Fibroblast of lung (primary cell): ENCODE measurements around the gene DUSP23. TPM values are rescaled to one million over a fixed set of nuclear protein-coding genes. Genes with fewer than 3 reads are reported as not detected.

Experiments used
- DNase-seq, 2 donors: peaks; one replicate each; pipeline versions ENCODE4 v3.0.0 to v3.0.0-alpha.2; 2010; ENCODE audit warnings: low read depth in 2 of 2
- H2AFZ ChIP-seq: 2 replicates; pipeline ENCODE4 v1.5.1; 2012; ENCODE audit warnings: low read length, control low read depth, inconsistent platforms
- H3K27ac ChIP-seq: 2 replicates; pipeline ENCODE4 v1.5.1; 2011; ENCODE audit warnings: low read length, control low read depth; ENCODE audit not compliant: insufficient read depth
- H3K27me3 ChIP-seq: 2 replicates; pipeline ENCODE4 v1.5.1; 2011; ENCODE audit warnings: mild to moderate bottlenecking, low read length; ENCODE audit not compliant: control insufficient read depth, insufficient read depth
- H3K36me3 ChIP-seq: 2 replicates; pipeline ENCODE4 v1.5.1; 2011; ENCODE audit warnings: low read length; ENCODE audit not compliant: control insufficient read depth, insufficient read depth
- H3K4me1 ChIP-seq: 2 replicates; pipeline ENCODE4 v1.5.1; 2011; ENCODE audit warnings: low read length; ENCODE audit not compliant: control insufficient read depth, insufficient read depth; ENCODE audit errors: extremely low read depth
- H3K4me2 ChIP-seq: 2 replicates; pipeline ENCODE4 v1.5.1; 2011; ENCODE audit warnings: low read length, control low read depth; ENCODE audit not compliant: insufficient read depth; ENCODE audit errors: extremely low read depth
- H3K4me3 ChIP-seq, 4 experiments: fragments of 200-600 bp in 1 of 4; sonication (generic) in 1 of 4; replicated peaks in 1 of 4; 2 replicates each; pipeline ENCODE4 v1.5.1; 2011 to 2016; ENCODE audit warnings: low read length in 4 of 4, low read depth in 3 of 4, mild to moderate bottlenecking in 3 of 4, control low read depth in 2 of 4, inconsistent platforms in 1 of 4, mixed read lengths in 1 of 4; ENCODE audit not compliant: insufficient read depth in 1 of 4; ENCODE audit errors: control extremely low read depth in 1 of 4
- H3K79me2 ChIP-seq: 2 replicates; pipeline ENCODE4 v1.5.1; 2012; ENCODE audit warnings: mild to moderate bottlenecking, low read length, inconsistent platforms; ENCODE audit not compliant: control insufficient read depth, insufficient read depth
- H3K9ac ChIP-seq: 2 replicates; pipeline ENCODE4 v1.5.1; 2011; ENCODE audit warnings: mild to moderate bottlenecking, low read length, control low read depth; ENCODE audit not compliant: insufficient read depth
- H3K9me3 ChIP-seq: 2 replicates; pipeline ENCODE4 v1.5.1; 2012; ENCODE audit warnings: low read depth, low read length; ENCODE audit not compliant: control insufficient read depth, insufficient read depth
- H4K20me1 ChIP-seq: 2 replicates; pipeline ENCODE4 v1.5.1; 2011; ENCODE audit warnings: low read length; ENCODE audit not compliant: control insufficient read depth, insufficient read depth; ENCODE audit errors: extremely low read depth
- CTCF ChIP-seq, 2 donors: IDR thresholded peaks in 1 of 2; conservative IDR thresholded peaks in 1 of 2; 1 replicate in 1 of 2; 2 replicates in 1 of 2; pipeline ENCODE4 v1.5.1; 2011 to 2012; ENCODE audit warnings: low read length in 2 of 2, control low read depth in 1 of 2, inconsistent platforms in 1 of 2, low read depth in 1 of 2, mild to moderate bottlenecking in 1 of 2
- EZH2 ChIP-seq: IDR thresholded peaks from 2 replicates; pipeline ENCODE4 v1.5.1; 2012; ENCODE audit warnings: low read length, control low read depth, mild to moderate bottlenecking; ENCODE audit errors: missing control alignments
- polyA plus RNA-seq, 2 donors: library from polyadenylated mRNA; depleted of rRNA in 1 of 2; stranded (reverse) in 1 of 2; unstranded in 1 of 2; fragments of >200 nt; gene quantifications; 2 replicates each; pipeline ENCODE4 v1.2.1, GENCODE V29; 2011 to 2012; ENCODE audit warnings: missing spikeins in 1 of 2
- total RNA-seq: library from RNA; depleted of rRNA; stranded (reverse); fragments of >200 nt; gene quantifications from 2 replicates; pipeline ENCODE4 v1.2.1, GENCODE V29; 2014

Gene DUSP23
- total and polyA plus RNA-seq, 2 donors (not counting 1 experiment from before 2014, with no cell fraction given): 4.7 to 11.6 TPM

GRCh38 chr1:159826441-159827101, 45.8 kb downstream of the DUSP23 start, which contains the start of gene SLAMF8:
SLAMF8 (plus strand) TSS chr1:159826873; CDS start chr1:159826899, 26 bp downstream.
- Histone ChIP-seq H3K9me3 (no peaks in the 10 kb centered on the region), H3K4me1 (peaks cover 2% of the 10 kb centered on the region), H3K9ac (no peak within 1 kb of the TSS), H4K20me1 (no peaks in the 10 kb centered on the region), H3K4me2 (no peak within 1 kb of the TSS), H3K79me2 (no peaks in the 10 kb centered on the region), H2AFZ (no peak within 1 kb of the TSS), H3K4me3 (no peak within 1 kb of the TSS), H3K36me3 (no peaks in the 10 kb centered on the region), H3K27me3 (peaks cover 15% of the 10 kb centered on the region), H3K27ac (no peak within 1 kb of the TSS)
- no peak for DNase-seq
- TF ChIP-seq CTCF (conservative IDR thresholded peaks at IDR 0.05 in 1 of 2, IDR thresholded peaks at IDR 0.05 in 1 of 2; ENCODE audit: low read depth in 1 of 2, low read length in 2 of 2) (no peak), EZH2 (no peak)

GRCh38 chr1:159827102-159827490, 46.3 kb downstream of the DUSP23 start:
- no peak overlapping the region for H3K4me2 ChIP-seq
- H3K27ac ChIP-seq: no peak overlapping the region
- no peak overlapping the region for H2AFZ ChIP-seq
- TF ChIP-seq CTCF (conservative IDR thresholded peaks at IDR 0.05 in 1 of 2, IDR thresholded peaks at IDR 0.05 in 1 of 2; ENCODE audit: low read depth in 1 of 2, low read length in 2 of 2): no peak
- no peak for TF ChIP-seq EZH2
- H3K27me3 ChIP-seq: peaks cover 13% of the 10 kb centered on the region
- H3K79me2 ChIP-seq: no peaks in the 10 kb centered on the region
- H4K20me1 ChIP-seq: no peaks in the 10 kb centered on the region
- peaks cover 2% of the 10 kb centered on the region for H3K4me1 ChIP-seq
- H3K9me3 ChIP-seq: no peaks in the 10 kb centered on the region
- H3K4me3 ChIP-seq: no peak overlapping the region
- DNase-seq: no peak
- no peaks in the 10 kb centered on the region for H3K36me3 ChIP-seq
- no peak overlapping the region for H3K9ac ChIP-seq

- Histone ChIP-seq H3K36me3 (no peaks in the 10 kb centered on the region), H2AFZ (no peak overlapping the region), H3K4me2 (no peak overlapping the region)
Observed at GRCh38 chr1:159827549-159827948, 46.8 kb downstream of the DUSP23 start.

More at GRCh38 chr1:159827549-159827948, 46.8 kb downstream of the DUSP23 start:
- H3K9me3 ChIP-seq: no peaks in the 10 kb centered on the region
- peaks cover 8% of the 10 kb centered on the region for H3K27me3 ChIP-seq
- H3K79me2 ChIP-seq: no peaks in the 10 kb centered on the region
- H3K9ac ChIP-seq: no peak overlapping the region
- no peaks in the 10 kb centered on the region for H4K20me1 ChIP-seq
- TF ChIP-seq EZH2: no peak
- no peak for TF ChIP-seq CTCF (conservative IDR thresholded peaks at IDR 0.05 in 1 of 2, IDR thresholded peaks at IDR 0.05 in 1 of 2; ENCODE audit: low read depth in 1 of 2, low read length in 2 of 2)
- H3K4me1 ChIP-seq: peaks cover 2% of the 10 kb centered on the region
- DNase-seq: no peak
- no peak overlapping the region for H3K4me3 ChIP-seq
- no peak overlapping the region for H3K27ac ChIP-seq
